Endothelial cell of umbilical vein (primary cell): ENCODE measurements around the gene H3-3A. TPM values are rescaled to one million over a fixed set of nuclear protein-coding genes. Genes with fewer than 3 reads are reported as not detected.

Experiments
- BruUV-seq: library from RNA; stranded (reverse); fragments of 400-500 nt; replicated peaks from 2 replicates; lab custom pipeline; 2021; lab: Mats Ljungman, UMichigan
- CTCF ChIA-PET: fragments of 300-600, 350-600 bp; sonication (Branson Sonifier 250); formaldehyde crosslinking; loops from one replicate; lab custom pipeline; 2021; ENCODE audit warnings: antibody characterized with exemption, inconsistent platforms; lab: Charles Lee
- POLR2A ChIA-PET: fragments of 300-600, 350-600 bp; sonication (Branson Sonifier 250); formaldehyde crosslinking; loops from one replicate; lab custom pipeline; 2021; ENCODE audit warnings: antibody characterized with exemption, inconsistent platforms; lab: Charles Lee
- DNase-seq: peaks from one replicate; pipeline ENCODE4 v3.0.0-alpha.2; 2011; ENCODE audit warnings: low read depth, low spot score
- FAIRE-seq: peaks from 2 replicates; lab custom pipeline; 2011; peaks lifted over from hg19 to GRCh38; lab: Jason Lieb, UNC
- H2AFZ ChIP-seq: 2 replicates; pipeline ENCODE4 v1.6.0; 2012; ENCODE audit warnings: low read depth, low read length, control low read depth, inconsistent platforms
- H3K27ac ChIP-seq: 2 replicates; pipeline ENCODE4 v1.5.1; 2011; ENCODE audit warnings: low read depth, mild to moderate bottlenecking, control low read depth, low read length, moderate library complexity; ENCODE audit not compliant: insufficient read depth
- H3K27me3 ChIP-seq, 2 experiments: 2 replicates each; pipeline versions ENCODE4 v1.6.0 to v1.6.1; 2011; ENCODE audit warnings: low read length in 2 of 2, mixed read lengths in 1 of 2; ENCODE audit not compliant: control insufficient read depth in 2 of 2, insufficient read depth in 2 of 2
- H3K36me3 ChIP-seq, 2 experiments: 2 replicates in 1 of 2; 3 replicates in 1 of 2; pipeline ENCODE4 v1.5.1; 2011; ENCODE audit warnings: low read length in 2 of 2, mild to moderate bottlenecking in 1 of 2, moderate library complexity in 1 of 2; ENCODE audit not compliant: control insufficient read depth in 2 of 2, insufficient read depth in 2 of 2; ENCODE audit errors: extremely low read depth in 1 of 2
- H3K4me1 ChIP-seq: 3 replicates; pipeline ENCODE4 v1.5.1; 2011; ENCODE audit warnings: mild to moderate bottlenecking, low read length; ENCODE audit not compliant: control insufficient read depth, insufficient read depth; ENCODE audit errors: extremely low read depth
- H3K4me2 ChIP-seq: 2 replicates; pipeline ENCODE4 v1.6.1; 2011; ENCODE audit warnings: low read length, control low read depth, mixed read lengths; ENCODE audit not compliant: insufficient read depth
- H3K4me3 ChIP-seq, 3 experiments: fragments of 200-600 bp in 1 of 3; sonication (generic), shearing (Covaris generic) in 1 of 3; replicated peaks in 1 of 3; 2 replicates each; pipeline ENCODE4 v1.5.1; 2011 to 2016; ENCODE audit warnings: control low read depth in 3 of 3, low read length in 3 of 3, mild to moderate bottlenecking in 2 of 3, inconsistent platforms in 1 of 3, low read depth in 1 of 3, moderate library complexity in 1 of 3; ENCODE audit not compliant: insufficient read depth in 1 of 3
- H3K79me2 ChIP-seq: 2 replicates; pipeline ENCODE4 v1.6.0; 2012; ENCODE audit warnings: low read length, inconsistent platforms; ENCODE audit not compliant: control insufficient read depth, insufficient read depth
- H3K9ac ChIP-seq: replicated peaks from 2 replicates; pipeline ENCODE3; 2011; ENCODE audit warnings: low read length, control low read depth; ENCODE audit not compliant: insufficient read depth; ENCODE audit errors: extremely low read depth
- H3K9me1 ChIP-seq: replicated peaks from 3 replicates; pipeline ENCODE4 v1.6.0; 2011; ENCODE audit warnings: mild to moderate bottlenecking, low read length; ENCODE audit not compliant: control insufficient read depth, insufficient read depth; ENCODE audit errors: extremely low read depth
- H3K9me3 ChIP-seq: replicated peaks from 2 replicates; pipeline ENCODE4 v1.5.1; 2012; ENCODE audit warnings: low read length, inconsistent platforms; ENCODE audit not compliant: control insufficient read depth, insufficient read depth
- H4K20me1 ChIP-seq: replicated peaks from 2 replicates; pipeline ENCODE3; 2011; ENCODE audit warnings: mild to moderate bottlenecking, low read length; ENCODE audit not compliant: control insufficient read depth, insufficient read depth; ENCODE audit errors: extremely low read depth
- CTCF ChIP-seq, 2 donors: IDR thresholded peaks; 1 replicate in 1 of 2; 2 replicates in 1 of 2; pipeline ENCODE4 v1.5.1; 2011; ENCODE audit warnings: low read length in 2 of 2, mild to moderate bottlenecking in 2 of 2, moderate library complexity in 2 of 2, control low read depth in 1 of 2, inconsistent platforms in 1 of 2, low read depth in 1 of 2; ENCODE audit not compliant: insufficient read depth in 1 of 2; ENCODE audit errors: extremely low read depth in 1 of 2
- EZH2 ChIP-seq: IDR thresholded peaks from 2 replicates; pipeline ENCODE4 v1.6.1; 2012; ENCODE audit warnings: borderline replicate concordance, low read depth, mild to moderate bottlenecking, moderate library complexity, low read length, inconsistent platforms; ENCODE audit not compliant: severe bottlenecking
- FOS ChIP-seq: IDR thresholded peaks from 2 replicates; pipeline ENCODE4 v1.6.1; 2011; ENCODE audit warnings: mild to moderate bottlenecking, low read length, moderate library complexity, borderline replicate concordance; ENCODE audit not compliant: insufficient read depth
- GATA2 ChIP-seq: IDR thresholded peaks from 2 replicates; pipeline ENCODE4 v1.7.0; 2011; ENCODE audit warnings: low read depth, mild to moderate bottlenecking, moderate library complexity, mixed read lengths, low read length; ENCODE audit not compliant: insufficient read length, insufficient read depth
- JUN ChIP-seq: IDR thresholded peaks from 2 replicates; pipeline ENCODE4 v1.6.1; 2011; ENCODE audit warnings: borderline replicate concordance, low read depth; ENCODE audit not compliant: insufficient read length, insufficient read depth
- MYC ChIP-seq: IDR thresholded peaks from one replicate; pipeline ENCODE4 v1.6.1; 2011; ENCODE audit warnings: mild to moderate bottlenecking, low read depth, low read length
- POLR2A ChIP-seq: IDR thresholded peaks from 2 replicates; pipeline ENCODE4 v1.6.1; 2012; ENCODE audit warnings: low read depth, mild to moderate bottlenecking, control low read depth, low read length
- POLR2AphosphoS5 ChIP-seq: IDR thresholded peaks from 2 replicates; pipeline ENCODE4 v1.6.1; 2012; ENCODE audit warnings: low read depth, mild to moderate bottlenecking, control low read depth, low read length, moderate library complexity; ENCODE audit not compliant: insufficient read depth
- dilution Hi-C: fragments of 300-500 bp; cut with MboI; formaldehyde crosslinking; loops from one replicate; pipeline ENCODE4 v1.15.0; 2019; ENCODE audit warnings: low sequenced_read_pairs; ENCODE audit not compliant: extremely low pct_ligation_motif_present
- intact Hi-C: fragments of 100-400 bp; cut with micrococcal nuclease; formaldehyde crosslinking; loops from one replicate; pipeline ENCODE4 v1.10.0; 2022
- polyA plus RNA-seq, 4 experiments: library from polyadenylated mRNA; depleted of rRNA in 3 of 4; stranded (reverse) in 3 of 4; unstranded in 1 of 4; fragments of >200 nt; gene quantifications; 2 replicates each; pipeline versions ENCODE4 v1.2.1 to v1.2.3, GENCODE V29; 2011 to 2012; ENCODE audit warnings: missing spikeins in 1 of 4
- total RNA-seq: library from RNA; stranded (reverse); gene quantifications from 2 replicates; pipeline ENCODE4 v1.2.3, GENCODE V29; 2021
- TF ChIP-seq, protein P1 (sequence below): IDR thresholded peaks from 2 replicates; pipeline ENCODE4 v1.6.1; 2011; ENCODE audit not compliant: insufficient read depth, insufficient read length

H3-3A gene
- total and polyA plus RNA-seq, 2 donors (not counting 3 experiments of a cell fraction or from before 2014, with no cell fraction given): 426 to 477 TPM

- H3K9ac ChIP-seq: no peak overlapping the region
- H3K27me3 ChIP-seq: no peaks in the 10 kb centered on the region
- ChIA-PET POLR2A (interaction anchor here (1.4 kb wide), 1 partner anchor 29 kb away, joined by 7 read pairs; the partner anchor contains the start of gene H3-3A), CTCF (interaction anchor here (1.6 to 1.8 kb wide), 3 partner anchors 14 to 46 kb away, joined by 4 to 10 read pairs (median 5); no protein-coding TSS in a partner anchor)
- TF ChIP-seq JUN (no peak), EZH2 (no peak), GATA2 (no peak), POLR2A (no peak), POLR2AphosphoS5 (no peak)
- TF ChIP-seq, protein P1, sequence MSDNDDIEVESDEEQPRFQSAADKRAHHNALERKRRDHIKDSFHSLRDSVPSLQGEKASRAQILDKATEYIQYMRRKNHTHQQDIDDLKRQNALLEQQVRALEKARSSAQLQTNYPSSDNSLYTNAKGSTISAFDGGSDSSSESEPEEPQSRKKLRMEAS: no peak
- no peaks in the 10 kb centered on the region for H4K20me1 ChIP-seq
- no peak overlapping the region for H2AFZ ChIP-seq
- intact Hi-C loops (no loop called here), dilution Hi-C loops (no loop called here)
- no peak overlapping the region for H3K4me2 ChIP-seq
- no TSS peak for BruUV-seq
- peaks cover 3% of the 10 kb centered on the region for H3K4me1 ChIP-seq
- H3K4me3 ChIP-seq: no peak overlapping the region
- DNase-seq (no peak), FAIRE-seq (no peak)
- H3K9me1 ChIP-seq: no peaks in the 10 kb centered on the region
- no peak overlapping the region for H3K27ac ChIP-seq
- H3K79me2 ChIP-seq: no peaks in the 10 kb centered on the region
- H3K9me3 ChIP-seq: no peaks in the 10 kb centered on the region
- H3K36me3 ChIP-seq: no peaks in the 10 kb centered on the region
Measured at GRCh38 chr1:226033582-226033981, 28.9 kb upstream of the H3-3A start.

GRCh38 chr1:226033991-226034390 is 28.5 kb upstream of the H3-3A start:
- DNase-seq (no peak), FAIRE-seq (no peak)
- dilution Hi-C loops (no loop called here), intact Hi-C loops (loop anchor here (1.0 kb wide), 2 partner anchors 28 to 32 kb away; partner anchors contain the start of gene H3-3A)
- ChIA-PET CTCF (interaction anchor here (0.9 to 1.8 kb wide), 8 partner anchors 14 to 559 kb away, joined by 3 to 10 read pairs (median 5); partner anchors contain the start of gene H3-3A), POLR2A (interaction anchor here (1.4 kb wide), 1 partner anchor 29 kb away, joined by 7 read pairs; the partner anchor contains the start of gene H3-3A)
- TF ChIP-seq FOS (no peak), GATA2 (no peak), POLR2A (no peak), POLR2AphosphoS5 (no peak), CTCF (IDR thresholded peaks at IDR 0.05; ENCODE audit: extremely low read depth in 1 of 2, insufficient read depth in 1 of 2, low read depth in 1 of 2, low read length in 2 of 2) (no peak), EZH2 (no peak), JUN (no peak), MYC (no peak)
- TF ChIP-seq, protein P1: no peak
- Histone ChIP-seq H3K4me1 (peaks cover 3% of the 10 kb centered on the region), H3K79me2 (no peaks in the 10 kb centered on the region), H3K36me3 (no peaks in the 10 kb centered on the region), H3K4me2 (no peak overlapping the region), H3K9me3 (no peaks in the 10 kb centered on the region), H2AFZ (peak overlapping the region; percentile 73), H3K27me3 (no peaks in the 10 kb centered on the region), H3K9me1 (no peaks in the 10 kb centered on the region), H4K20me1 (no peaks in the 10 kb centered on the region), H3K9ac (no peak overlapping the region), H3K27ac (no peak overlapping the region), H3K4me3 (no peak overlapping the region)
- BruUV-seq: no TSS peak
